OCI-LY1 (cell line): ENCODE results near the gene FAT1.

Experiments used
- H2AFZ ChIP-seq: fragments of 200-600 bp; sonication (generic), shearing (Covaris generic); 2 replicates; pipeline ENCODE4 v1.6.0; 2014; ENCODE audit warnings: antibody characterized with exemption, mild to moderate bottlenecking, low read length
- H3F3A ChIP-seq: fragments of 200-600 bp; sonication (generic), shearing (Covaris generic); 2 replicates; pipeline ENCODE4 v1.6.0; 2014; ENCODE audit warnings: mild to moderate bottlenecking, antibody characterized with exemption, low read length, moderate library complexity; ENCODE audit not compliant: insufficient read depth
- H3K27ac ChIP-seq: fragments of 200-600 bp; sonication (generic); 2 replicates; pipeline ENCODE4 v1.5.1; 2014; ENCODE audit warnings: low read length, mixed run types, mild to moderate bottlenecking, low read depth; ENCODE audit not compliant: poor library complexity, severe bottlenecking
- H3K27me3 ChIP-seq: fragments of 200-600 bp; sonication (generic); 2 replicates; pipeline ENCODE4 v1.6.0; 2014; ENCODE audit warnings: antibody characterized with exemption, mild to moderate bottlenecking, low read length, moderate library complexity; ENCODE audit not compliant: insufficient read depth
- H3K36me3 ChIP-seq: fragments of 200-600 bp; sonication (generic); 2 replicates; pipeline ENCODE4 v1.6.1; 2014; ENCODE audit warnings: mild to moderate bottlenecking, antibody characterized with exemption, low read length, moderate library complexity, mixed read lengths; ENCODE audit not compliant: insufficient read depth
- H3K4me1 ChIP-seq: fragments of 200-600 bp; sonication (generic); 2 replicates; pipeline ENCODE4 v1.5.1; 2014; ENCODE audit warnings: mild to moderate bottlenecking, low read length, moderate library complexity; ENCODE audit not compliant: insufficient read depth, severe bottlenecking
- H3K4me2 ChIP-seq: fragments of 200-600 bp; sonication (generic), shearing (Covaris generic); 2 replicates; pipeline ENCODE4 v1.6.1; 2014; ENCODE audit warnings: low read length
- H3K4me3 ChIP-seq: fragments of 200-600 bp; sonication (generic); 2 replicates; pipeline ENCODE4 v1.5.1; 2014; ENCODE audit warnings: low read length, low read depth, mild to moderate bottlenecking, mixed read lengths; ENCODE audit not compliant: poor library complexity, severe bottlenecking
- H3K79me2 ChIP-seq: fragments of 200-600 bp; shearing (Covaris generic); 2 replicates; pipeline ENCODE4 v1.6.1; 2016; ENCODE audit warnings: mixed run types, low read length, mixed read lengths; ENCODE audit not compliant: insufficient read depth
- H3K9ac ChIP-seq: fragments of 200-600 bp; sonication (generic), shearing (Covaris generic); 2 replicates; pipeline ENCODE4 v1.6.1; 2014; ENCODE audit warnings: mild to moderate bottlenecking, low read length, mixed read lengths
- H3K9me2 ChIP-seq: fragments of 200-600 bp; sonication (generic), shearing (Covaris generic); 2 replicates; pipeline ENCODE4 v1.6.1; 2014; ENCODE audit warnings: low read depth, mild to moderate bottlenecking, low read length, mixed read lengths
- H3K9me3 ChIP-seq: fragments of 200-600 bp; shearing (Covaris generic); 2 replicates; pipeline ENCODE4 v1.6.1; 2014; ENCODE audit warnings: low read length, mixed read lengths
- H4K20me1 ChIP-seq: fragments of 200-600 bp; sonication (generic), shearing (Covaris generic); 2 replicates; pipeline ENCODE4 v1.6.0; 2016; ENCODE audit warnings: mild to moderate bottlenecking, low read length; ENCODE audit not compliant: insufficient read depth
- CTCF ChIP-seq: fragments of 200-600 bp; sonication (generic), shearing (Covaris generic); IDR thresholded peaks from 2 replicates; pipeline ENCODE4 v1.5.1; 2017; ENCODE audit warnings: mild to moderate bottlenecking, antibody characterized with exemption, low read length, moderate library complexity, mixed read lengths
- EZH2 ChIP-seq: fragments of 200-600 bp; sonication (generic), shearing (Covaris generic); IDR thresholded peaks from 2 replicates; pipeline ENCODE4 v1.8.0; 2017; ENCODE audit warnings: borderline replicate concordance, mixed run types, mild to moderate bottlenecking, antibody characterized with exemption, low read length, moderate library complexity, mixed read lengths

The FAT1 gene

GRCh38 chr4:186557486-186557885 is 166.2 kb downstream of the FAT1 start:
- Histone ChIP-seq H3F3A (no peaks in the 10 kb centered on the region), H3K4me1 (no peaks in the 10 kb centered on the region), H3K9me3 (no peaks in the 10 kb centered on the region; the same call in 1 of the 2 replicates), H4K20me1 (no peaks in the 10 kb centered on the region), H3K27ac (no peak overlapping the region), H3K9me2 (no peaks in the 10 kb centered on the region), H3K27me3 (no peaks in the 10 kb centered on the region), H3K79me2 (no peaks in the 10 kb centered on the region), H3K9ac (no peak overlapping the region), H3K4me2 (no peak overlapping the region), H3K4me3 (no peak overlapping the region), H3K36me3 (no peaks in the 10 kb centered on the region; the same call in 1 of the 2 replicates), H2AFZ (no peak overlapping the region)
- TF ChIP-seq CTCF (no peak), EZH2 (no peak)

- H3K27ac ChIP-seq, result no peak overlapping the region
Measured at GRCh38 chr4:186557061-186557460, 166.6 kb downstream of the FAT1 start.

GRCh38 chr4:186554914-186555827 is 168.5 kb downstream of the FAT1 start, which contains the start of gene MTNR1A:
TSS of gene MTNR1A (minus strand) at chr4:186555567. CDS start at chr4:186555365, 202 bp downstream.
- Histone ChIP-seq H3K9me2 (no peaks in the 10 kb centered on the region), H2AFZ (no peak within 1 kb of the TSS), H3K4me3 (no peak within 1 kb of the TSS), H3K9me3 (no peaks in the 10 kb centered on the region; the same call in 1 of the 2 replicates), H3K4me1 (no peaks in the 10 kb centered on the region), H3K9ac (no peak within 1 kb of the TSS), H3F3A (no peaks in the 10 kb centered on the region), H3K79me2 (no peaks in the 10 kb centered on the region), H3K27me3 (no peaks in the 10 kb centered on the region), H4K20me1 (no peaks in the 10 kb centered on the region), H3K36me3 (no peaks in the 10 kb centered on the region; the same call in 1 of the 2 replicates), H3K27ac (no peak within 1 kb of the TSS), H3K4me2 (no peak within 1 kb of the TSS)
- no peak for TF ChIP-seq CTCF
- TF ChIP-seq EZH2, result no peak

More at GRCh38 chr4:186557061-186557460, 166.6 kb downstream of the FAT1 start:
- Histone ChIP-seq H3K9ac (no peak overlapping the region), H4K20me1 (no peaks in the 10 kb centered on the region), H3K36me3 (no peaks in the 10 kb centered on the region; the same call in 1 of the 2 replicates), H3K9me2 (no peaks in the 10 kb centered on the region), H3K4me2 (no peak overlapping the region), H3K79me2 (no peaks in the 10 kb centered on the region), H3K4me3 (no peak overlapping the region), H3F3A (no peaks in the 10 kb centered on the region), H2AFZ (no peak overlapping the region), H3K27me3 (no peaks in the 10 kb centered on the region), H3K9me3 (no peaks in the 10 kb centered on the region; the same call in 1 of the 2 replicates), H3K4me1 (no peaks in the 10 kb centered on the region)
- no peak for TF ChIP-seq EZH2
- no peak for TF ChIP-seq CTCF
